Mesendoderm (in vitro differentiated cells): ENCODE results near the gene KNOP1.

Experiments used
- DNase-seq: peaks from one replicate; pipeline ENCODE4 v3.0.0; 2013
- H2AK5ac ChIP-seq: 2 replicates; pipeline ENCODE4 v1.6.1; 2013; ENCODE audit warnings: low read length, inconsistent platforms
- H2BK120ac ChIP-seq: 2 replicates; pipeline ENCODE4 v1.6.1; 2013; ENCODE audit warnings: low read depth, mild to moderate bottlenecking, low read length, moderate library complexity, mixed read lengths
- H2BK15ac ChIP-seq: replicated peaks from 2 replicates; pipeline ENCODE4 v1.6.1; 2013; ENCODE audit warnings: low read depth, mild to moderate bottlenecking, moderate library complexity
- H2BK5ac ChIP-seq: 2 replicates; pipeline ENCODE4 v1.6.1; 2013; ENCODE audit warnings: low read length, inconsistent platforms
- H3K18ac ChIP-seq: 2 replicates; pipeline ENCODE4 v1.6.1; 2013; ENCODE audit warnings: mild to moderate bottlenecking, low read length, mixed read lengths
- H3K23ac ChIP-seq: one replicate; pipeline ENCODE4 v1.6.1; 2013; ENCODE audit warnings: low read length
- H3K27ac ChIP-seq: 2 replicates; pipeline ENCODE4 v1.5.1; 2013; ENCODE audit warnings: low read depth, mild to moderate bottlenecking, inconsistent platforms, low read length, moderate library complexity
- H3K27me3 ChIP-seq: 2 replicates; pipeline ENCODE4 v1.6.1; 2013; ENCODE audit warnings: low read length, control low read depth, mild to moderate bottlenecking, inconsistent platforms; ENCODE audit not compliant: insufficient read depth, poor library complexity
- H3K36me3 ChIP-seq: 2 replicates; pipeline ENCODE4 v1.6.1; 2013; ENCODE audit warnings: low read length, inconsistent platforms; ENCODE audit not compliant: control insufficient read depth, insufficient read depth
- H3K4ac ChIP-seq: one replicate; pipeline ENCODE4 v1.6.1; 2013; ENCODE audit warnings: low read depth, mild to moderate bottlenecking, low read length, moderate library complexity
- H3K4me1 ChIP-seq: 2 replicates; pipeline ENCODE4 v1.6.1; 2013; ENCODE audit warnings: low read depth, low read length, inconsistent platforms; ENCODE audit not compliant: control insufficient read depth
- H3K4me2 ChIP-seq: 2 replicates; pipeline ENCODE4 v1.6.1; 2013; ENCODE audit warnings: low read length
- H3K4me3 ChIP-seq: 2 replicates; pipeline ENCODE4 v1.5.1; 2013; ENCODE audit warnings: mild to moderate bottlenecking, low read length
- H3K56ac ChIP-seq: one replicate; pipeline ENCODE4 v1.6.1; 2013; ENCODE audit warnings: low read length
- H3K79me1 ChIP-seq: 2 replicates; pipeline ENCODE4 v1.6.1; 2013; ENCODE audit warnings: low read length, inconsistent platforms
- H3K79me2 ChIP-seq: 2 replicates; pipeline ENCODE4 v1.6.1; 2013; ENCODE audit warnings: mild to moderate bottlenecking, low read length; ENCODE audit not compliant: control insufficient read depth, insufficient read depth
- H3K9ac ChIP-seq: 2 replicates; pipeline ENCODE4 v1.6.1; 2013; ENCODE audit warnings: low read length, inconsistent platforms
- H4K5ac ChIP-seq: one replicate; pipeline ENCODE4 v1.6.1; 2013; ENCODE audit warnings: low read length
- H4K8ac ChIP-seq: one replicate; pipeline ENCODE4 v1.6.1; 2013; ENCODE audit warnings: low read depth, mild to moderate bottlenecking, control low read depth, low read length, moderate library complexity
- WGBS: extraction: QIAGEN DNeasy Blood & Tissue Kit; methylation state at CpG from one replicate; pipeline ENCODE4 v1.1.7; 2013; ENCODE audit warnings: low lambda C conversion rate, missing lambda C conversion rate; ENCODE audit not compliant: insufficient coverage; ENCODE audit errors: extremely low coverage; 5-methylcytosine and 5-hydroxymethylcytosine counted together

KNOP1 gene

DNA sequence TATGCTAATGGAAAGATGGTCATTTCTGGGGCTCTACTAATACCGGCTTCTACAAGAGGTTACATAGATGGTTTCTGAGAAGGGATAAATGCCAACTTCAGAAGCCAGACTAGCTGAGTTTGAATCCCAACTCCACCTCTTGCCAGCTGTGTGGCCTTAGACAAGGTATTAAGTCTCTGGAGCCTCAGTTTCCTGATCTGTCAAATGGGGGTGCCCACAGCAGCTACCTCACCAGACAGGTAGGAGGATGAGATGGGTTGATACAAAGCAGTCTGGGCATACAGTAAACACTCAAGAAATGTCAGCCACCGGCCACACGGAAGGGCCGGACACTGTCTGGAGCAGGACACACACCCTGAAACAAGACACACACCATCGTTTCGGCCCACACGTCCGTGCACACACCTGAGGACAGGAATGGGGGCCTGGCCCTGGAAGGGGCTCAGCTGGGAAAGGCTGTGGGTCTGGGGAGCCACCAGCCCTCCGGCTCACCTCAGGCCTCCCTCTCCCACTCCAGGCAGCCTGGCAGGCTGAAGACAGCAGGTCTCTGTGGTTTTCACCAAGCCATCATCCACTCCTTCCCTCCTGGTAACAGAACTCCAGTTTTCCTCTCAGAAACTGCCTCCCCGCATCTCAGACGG, 5.5 kb downstream of the KNOP1 start:
- Histone ChIP-seq H3K4me1 (peaks cover 8% of the 10 kb centered on the region), H3K36me3 (peaks cover 8% of the 10 kb centered on the region), H3K18ac (no peak overlapping the region), H4K8ac (no peak overlapping the region), H3K4me3 (no peak overlapping the region), H3K79me1 (peaks cover 42% of the 10 kb centered on the region), H2BK5ac (no peak overlapping the region), H3K27me3 (no peaks in the 10 kb centered on the region), H3K4ac (no peak overlapping the region), H4K5ac (no peak overlapping the region), H3K4me2 (no peak overlapping the region), H2AK5ac (no peak overlapping the region), H3K23ac (no peak overlapping the region), H3K27ac (no peak overlapping the region), H3K79me2 (peaks cover 90% of the 10 kb centered on the region), H2BK15ac (no peak overlapping the region), H3K56ac (no peak overlapping the region), H2BK120ac (no peak overlapping the region), H3K9ac (no peak overlapping the region)
- no peak for DNase-seq
- no CpG with 5 or more reads among the region's 11 CpGs for WGBS

- no peaks in the 10 kb centered on the region for H3K27me3 ChIP-seq
- no peak overlapping the region for H3K4ac ChIP-seq
- no peak overlapping the region for H4K8ac ChIP-seq
- no peak overlapping the region for H3K56ac ChIP-seq
- peaks cover 45% of the 10 kb centered on the region for H3K79me1 ChIP-seq
- no peak overlapping the region for H3K9ac ChIP-seq
- no peak overlapping the region for H3K4me3 ChIP-seq
- no peak overlapping the region for H3K27ac ChIP-seq
- H2BK5ac ChIP-seq, result no peak overlapping the region
- WGBS, result no CpG with 5 or more reads among the region's 12 CpGs
- no peak overlapping the region for H3K18ac ChIP-seq
- H4K5ac ChIP-seq, result no peak overlapping the region
- no peak overlapping the region for H2BK15ac ChIP-seq
- H3K36me3 ChIP-seq, result peaks cover 8% of the 10 kb centered on the region
- H2AK5ac ChIP-seq, result no peak overlapping the region
- no peak overlapping the region for H3K23ac ChIP-seq
- H3K79me2 ChIP-seq, result peaks cover 86% of the 10 kb centered on the region
- no peak for DNase-seq
- no peak overlapping the region for H3K4me2 ChIP-seq
- H3K4me1 ChIP-seq, result peaks cover 8% of the 10 kb centered on the region
- H2BK120ac ChIP-seq, result no peak overlapping the region
Measured at GRCh38 chr16:19711643-19712042, 6.4 kb downstream of the KNOP1 start.

DNA sequence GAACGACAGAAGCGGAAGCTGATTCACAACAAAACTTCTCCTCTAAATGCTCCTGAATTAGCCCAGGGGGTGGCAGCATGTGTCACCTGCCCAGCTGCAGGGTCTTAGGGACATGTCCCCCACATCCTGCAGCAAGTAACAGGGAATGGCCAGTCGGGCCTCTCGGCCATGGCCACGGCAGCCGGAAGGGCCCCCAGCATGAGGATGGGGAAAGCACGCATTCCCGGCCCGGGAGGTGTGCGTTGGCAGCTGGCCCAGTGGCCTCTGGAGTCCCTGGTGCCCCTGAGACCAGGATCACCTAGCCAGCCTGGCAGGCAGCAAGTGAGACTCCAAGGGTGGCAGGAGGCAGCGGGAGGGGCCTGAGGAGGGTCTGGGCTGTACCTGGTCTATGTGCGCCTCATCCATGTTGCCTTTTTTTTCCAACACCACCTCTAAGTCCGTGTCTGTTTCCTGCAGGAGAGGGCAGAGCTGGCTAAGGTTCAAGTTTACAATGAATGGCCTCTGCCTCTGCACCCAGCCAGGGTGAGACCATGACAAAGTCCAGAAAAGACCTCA, 7.0 kb downstream of the KNOP1 start:
- Histone ChIP-seq H3K18ac (no peak overlapping the region), H3K79me1 (peaks cover 41% of the 10 kb centered on the region), H4K8ac (no peak overlapping the region), H3K4ac (no peak overlapping the region), H3K23ac (no peak overlapping the region), H3K27ac (peak overlapping the region; percentile 54), H2BK120ac (no peak overlapping the region), H2AK5ac (no peak overlapping the region), H3K36me3 (peaks cover 10% of the 10 kb centered on the region), H3K4me1 (peaks cover 3% of the 10 kb centered on the region), H3K4me2 (no peak overlapping the region), H3K9ac (peak overlapping the region; percentile 26), H3K27me3 (no peaks in the 10 kb centered on the region), H3K79me2 (peaks cover 80% of the 10 kb centered on the region), H2BK5ac (no peak overlapping the region), H3K56ac (peak overlapping the region; percentile 59), H4K5ac (no peak overlapping the region), H2BK15ac (no peak overlapping the region), H3K4me3 (no peak overlapping the region)
- no peak for DNase-seq
- no CpG with 5 or more reads among the region's 13 CpGs for WGBS

GRCh38 chr16:19710191-19710908, 7.7 kb downstream of the KNOP1 start:
- Histone ChIP-seq H4K8ac (no peak overlapping the region), H3K4me2 (no peak overlapping the region), H2BK5ac (no peak overlapping the region), H3K79me1 (peaks cover 36% of the 10 kb centered on the region), H2BK15ac (no peak overlapping the region), H3K27ac (peak overlapping the region; percentile 52), H3K4me3 (no peak overlapping the region), H3K9ac (peak overlapping the region; percentile 8), H3K56ac (peak overlapping the region; percentile 59), H3K18ac (no peak overlapping the region), H3K27me3 (no peaks in the 10 kb centered on the region), H3K4ac (no peak overlapping the region), H3K36me3 (peaks cover 11% of the 10 kb centered on the region), H3K79me2 (peaks cover 73% of the 10 kb centered on the region), H3K23ac (no peak overlapping the region), H4K5ac (no peak overlapping the region), H2BK120ac (no peak overlapping the region), H3K4me1 (peaks cover 2% of the 10 kb centered on the region), H2AK5ac (no peak overlapping the region)
- no CpG with 5 or more reads among the region's 23 CpGs for WGBS
- peak; percentile 61 for DNase-seq

- no peak overlapping the region for H3K9ac ChIP-seq
- DNase-seq, result no peak
- no peak overlapping the region for H4K8ac ChIP-seq
- no peak overlapping the region for H3K4ac ChIP-seq
- peaks cover 66% of the 10 kb centered on the region for H3K79me2 ChIP-seq
- no peak overlapping the region for H2AK5ac ChIP-seq
- H3K36me3 ChIP-seq, result peaks cover 17% of the 10 kb centered on the region
- H3K23ac ChIP-seq, result no peak overlapping the region
- H2BK15ac ChIP-seq, result no peak overlapping the region
- peaks cover 2% of the 10 kb centered on the region for H3K4me1 ChIP-seq
- H3K4me3 ChIP-seq, result no peak overlapping the region
- no peak overlapping the region for H2BK120ac ChIP-seq
- no peak overlapping the region for H2BK5ac ChIP-seq
- no peak overlapping the region for H3K18ac ChIP-seq
- no peak overlapping the region for H3K27ac ChIP-seq
- no peak overlapping the region for H3K56ac ChIP-seq
- no peak overlapping the region for H4K5ac ChIP-seq
- H3K79me1 ChIP-seq, result peaks cover 40% of the 10 kb centered on the region
- no peaks in the 10 kb centered on the region for H3K27me3 ChIP-seq
- no peak overlapping the region for H3K4me2 ChIP-seq
- no CpG with 5 or more reads among the region's 22 CpGs for WGBS
Measured at GRCh38 chr16:19709381-19710136, 8.5 kb downstream of the KNOP1 start.
